ENCODE results near the gene OAF.
A peak's percentile ranks its signal among the peaks of the same experiment; 100 is the strongest.

DNA sequence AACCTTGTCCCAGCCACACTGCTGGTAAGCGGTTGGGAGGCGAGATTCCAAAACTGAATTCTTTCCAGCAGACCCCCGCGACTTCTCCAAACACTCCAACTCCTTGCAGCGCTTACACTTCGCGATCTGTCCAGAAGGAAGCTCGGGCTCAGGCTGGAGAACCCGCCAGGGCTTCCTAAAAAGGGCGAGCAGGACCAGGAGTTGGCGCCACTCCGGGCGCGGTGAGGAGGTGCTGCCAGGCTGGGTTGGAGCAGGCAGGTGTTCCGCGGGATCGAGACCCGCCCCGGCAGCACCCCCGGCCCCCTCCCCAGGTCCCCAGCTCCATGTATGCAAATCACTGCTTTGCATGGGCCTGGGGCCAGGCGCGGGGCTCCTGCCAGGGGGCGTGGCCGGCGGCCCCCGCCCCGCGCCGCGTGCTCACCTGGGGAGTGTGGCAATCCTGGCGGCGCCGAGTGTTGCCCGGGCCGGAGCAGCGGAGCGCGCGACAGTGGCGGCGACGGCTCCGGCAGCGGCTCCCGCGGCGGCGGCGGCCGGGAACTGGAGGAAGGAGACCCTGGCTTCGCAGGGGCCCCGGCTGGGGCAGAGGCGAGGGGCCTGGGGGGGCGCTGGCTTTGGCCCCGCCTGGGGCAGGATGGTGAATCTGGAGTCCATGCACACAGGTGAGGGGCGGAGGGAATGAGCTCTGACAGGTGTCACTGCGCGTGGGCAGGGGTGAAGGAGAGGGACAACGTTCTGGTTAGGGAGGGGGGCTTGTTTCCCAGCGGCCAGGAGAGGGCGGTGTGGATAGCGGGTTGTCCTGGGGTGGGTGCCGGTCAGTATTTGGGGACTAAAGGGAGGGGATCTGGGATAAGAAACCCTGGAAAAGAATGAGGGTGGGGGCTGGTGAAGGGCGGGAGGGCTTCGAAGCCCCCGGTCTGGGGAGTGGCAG is 29.1 kb downstream of the OAF start, which contains the start of gene POU2F3:
- no peak for TF ChIP-seq POLR2AphosphoS5 (IDR thresholded peaks at IDR 0.05; ENCODE audit: low read depth, low read length)
- no peak for TF ChIP-seq PHF8 (conservative IDR thresholded peaks at IDR 0.05; ENCODE audit: low read depth, low read length)
- TF ChIP-seq, protein P1, sequence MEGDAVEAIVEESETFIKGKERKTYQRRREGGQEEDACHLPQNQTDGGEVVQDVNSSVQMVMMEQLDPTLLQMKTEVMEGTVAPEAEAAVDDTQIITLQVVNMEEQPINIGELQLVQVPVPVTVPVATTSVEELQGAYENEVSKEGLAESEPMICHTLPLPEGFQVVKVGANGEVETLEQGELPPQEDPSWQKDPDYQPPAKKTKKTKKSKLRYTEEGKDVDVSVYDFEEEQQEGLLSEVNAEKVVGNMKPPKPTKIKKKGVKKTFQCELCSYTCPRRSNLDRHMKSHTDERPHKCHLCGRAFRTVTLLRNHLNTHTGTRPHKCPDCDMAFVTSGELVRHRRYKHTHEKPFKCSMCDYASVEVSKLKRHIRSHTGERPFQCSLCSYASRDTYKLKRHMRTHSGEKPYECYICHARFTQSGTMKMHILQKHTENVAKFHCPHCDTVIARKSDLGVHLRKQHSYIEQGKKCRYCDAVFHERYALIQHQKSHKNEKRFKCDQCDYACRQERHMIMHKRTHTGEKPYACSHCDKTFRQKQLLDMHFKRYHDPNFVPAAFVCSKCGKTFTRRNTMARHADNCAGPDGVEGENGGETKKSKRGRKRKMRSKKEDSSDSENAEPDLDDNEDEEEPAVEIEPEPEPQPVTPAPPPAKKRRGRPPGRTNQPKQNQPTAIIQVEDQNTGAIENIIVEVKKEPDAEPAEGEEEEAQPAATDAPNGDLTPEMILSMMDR (IDR thresholded peaks at IDR 0.05; ENCODE audit: control extremely low read depth in 1 of 3, insufficient read depth in 1 of 3, low read depth in 1 of 3, low read length in 3 of 3), result peak; percentile 43 to 87 (median 66); a peak in 3 of 4 replicates

Data from H1 (cell line).